IMR-90 (cell line): Measurements from ENCODE around the gene RERE. TPM values are rescaled to one million over a fixed set of nuclear protein-coding genes. Genes with fewer than 3 reads are reported as not detected.

Experiments
- ATAC-seq: fragments of 200-7000 bp; cut with Tn5 transposase; 2 replicates; pipeline ENCODE4 v1.9.1; 2020; ENCODE audit warnings: low read depth, mild to moderate bottlenecking, moderate library complexity
- BruUV-seq: library from RNA; stranded (reverse); fragments of 400-500 nt; replicated peaks from 2 replicates; lab custom pipeline; 2021; lab: Mats Ljungman, UMichigan
- CTCF ChIA-PET: fragments of 300-600 bp; formaldehyde crosslinking; extraction: SDS; loops from one replicate; lab custom pipeline; 2021; ENCODE audit warnings: antibody characterized with exemption; lab: Yijun Ruan, JAX
- POLR2A ChIA-PET: fragments of 300-600 bp; sonication (Branson Sonifier 250); formaldehyde crosslinking; loops from one replicate; lab custom pipeline; 2022; ENCODE audit warnings: antibody characterized with exemption; ENCODE audit not compliant: unreplicated experiment; lab: Charles Lee
- DNase-seq: peaks from one replicate; pipeline ENCODE4 v3.0.0; 2013
- H2AFZ ChIP-seq: replicated peaks from 2 replicates; pipeline ENCODE3; 2013; ENCODE audit warnings: low read length, mild to moderate bottlenecking; ENCODE audit not compliant: poor library complexity
- H2AK5ac ChIP-seq: 2 replicates; pipeline ENCODE4 v1.6.1; 2013; ENCODE audit warnings: low read depth, low read length, inconsistent platforms
- H2AK9ac ChIP-seq: replicated peaks from 2 replicates; pipeline ENCODE3; 2013; ENCODE audit warnings: mild to moderate bottlenecking, low read depth, low read length, moderate library complexity; ENCODE audit not compliant: poor library complexity
- H2BK120ac ChIP-seq: 2 replicates; pipeline ENCODE4 v1.6.1; 2013; ENCODE audit warnings: low read depth, low read length, inconsistent platforms
- H2BK15ac ChIP-seq: 3 replicates; pipeline ENCODE4 v1.6.1; 2013; ENCODE audit warnings: low read depth, low read length, inconsistent platforms
- H2BK20ac ChIP-seq: 2 replicates; pipeline ENCODE4 v1.6.1; 2013; ENCODE audit warnings: low read depth, mild to moderate bottlenecking, inconsistent platforms, low read length, moderate library complexity
- H2BK5ac ChIP-seq: 2 replicates; pipeline ENCODE4 v1.6.1; 2013; ENCODE audit warnings: mild to moderate bottlenecking, low read depth, low read length, inconsistent platforms; ENCODE audit not compliant: poor library complexity, severe bottlenecking
- H3K14ac ChIP-seq: replicated peaks from 2 replicates; pipeline ENCODE4 v1.6.1; 2013; ENCODE audit warnings: low read depth, low read length, inconsistent platforms
- H3K18ac ChIP-seq: 2 replicates; pipeline ENCODE4 v1.6.1; 2013; ENCODE audit warnings: low read depth, low read length, control low read depth
- H3K23ac ChIP-seq: 2 replicates; pipeline ENCODE4 v1.6.1; 2013; ENCODE audit warnings: low read depth, low read length, inconsistent platforms
- H3K27ac ChIP-seq: 2 replicates; pipeline ENCODE4 v1.5.1; 2013; ENCODE audit warnings: mild to moderate bottlenecking, control low read depth, low read length; ENCODE audit not compliant: insufficient read depth
- H3K27me3 ChIP-seq: 2 replicates; pipeline ENCODE4 v1.6.1; 2013; ENCODE audit warnings: low read length; ENCODE audit not compliant: control insufficient read depth, insufficient read depth
- H3K36me3 ChIP-seq: 2 replicates; pipeline ENCODE4 v1.6.1; 2013; ENCODE audit warnings: low read length, mixed read lengths; ENCODE audit not compliant: control insufficient read depth, insufficient read depth
- H3K4ac ChIP-seq: 2 replicates; pipeline ENCODE4 v1.6.1; 2013; ENCODE audit warnings: low read depth, low read length, inconsistent platforms
- H3K4me1 ChIP-seq: 2 replicates; pipeline ENCODE4 v1.6.1; 2013; ENCODE audit warnings: low read length, mixed read lengths; ENCODE audit not compliant: control insufficient read depth, insufficient read depth
- H3K4me2 ChIP-seq: 2 replicates; pipeline ENCODE4 v1.6.1; 2013; ENCODE audit warnings: low read depth, mild to moderate bottlenecking, control low read depth, low read length, moderate library complexity
- H3K4me3 ChIP-seq: 2 replicates; pipeline ENCODE4 v1.5.1; 2013; ENCODE audit warnings: low read depth, mild to moderate bottlenecking, control low read depth, low read length, moderate library complexity; ENCODE audit not compliant: insufficient read depth
- H3K56ac ChIP-seq: 2 replicates; pipeline ENCODE4 v1.6.1; 2013; ENCODE audit warnings: low read length, inconsistent platforms; ENCODE audit not compliant: insufficient read depth; ENCODE audit errors: extremely low read depth
- H3K79me1 ChIP-seq, 2 experiments: 2 replicates each; pipeline ENCODE4 v1.6.1; 2013; ENCODE audit warnings: low read length in 2 of 2, inconsistent platforms in 1 of 2, low read depth in 1 of 2
- H3K9ac ChIP-seq: 2 replicates; pipeline ENCODE4 v1.6.1; 2013; ENCODE audit warnings: low read depth, low read length, control low read depth
- H3K9me1 ChIP-seq: 2 replicates; pipeline ENCODE4 v1.6.1; 2013; ENCODE audit warnings: low read length, inconsistent platforms; ENCODE audit not compliant: insufficient read depth
- H3K9me3 ChIP-seq: 2 replicates; pipeline ENCODE4 v1.6.1; 2013; ENCODE audit warnings: low read length; ENCODE audit not compliant: control insufficient read depth, insufficient read depth
- H4K20me1 ChIP-seq: 2 replicates; pipeline ENCODE4 v1.6.1; 2013; ENCODE audit warnings: low read length, inconsistent platforms; ENCODE audit not compliant: insufficient read depth
- H4K5ac ChIP-seq: 2 replicates; pipeline ENCODE4 v1.6.1; 2013; ENCODE audit warnings: mild to moderate bottlenecking, low read depth, low read length, control low read depth
- H4K8ac ChIP-seq, 2 experiments: 2 replicates each; pipeline ENCODE4 v1.6.1; 2013; ENCODE audit warnings: low read depth in 2 of 2, low read length in 2 of 2, control low read depth in 1 of 2, inconsistent platforms in 1 of 2
- H4K91ac ChIP-seq: 2 replicates; pipeline ENCODE4 v1.6.1; 2013; ENCODE audit warnings: low read depth, low read length, inconsistent platforms; ENCODE audit not compliant: insufficient read depth
- BHLHE40 ChIP-seq: fragments of 150-350 bp; IDR thresholded peaks from 2 replicates; pipeline ENCODE4 v1.6.1; 2016; ENCODE audit warnings: mild to moderate bottlenecking, low read depth, low read length
- CEBPB ChIP-seq: IDR thresholded peaks from 2 replicates; pipeline ENCODE4 v1.6.1; 2012; ENCODE audit warnings: low read depth, low read length, improper control_type of control experiment
- FOS ChIP-seq: fragments of 150-350 bp; IDR thresholded peaks from 2 replicates; pipeline ENCODE4 v1.6.1; 2016; ENCODE audit warnings: low read depth, low read length
- MAFK ChIP-seq: IDR thresholded peaks from 2 replicates; pipeline ENCODE4 v1.6.1; 2012; ENCODE audit warnings: low read depth, low read length, improper control_type of control experiment
- MAZ ChIP-seq: IDR thresholded peaks from 2 replicates; pipeline ENCODE4 v1.6.1; 2012; ENCODE audit warnings: low read depth, mild to moderate bottlenecking, low read length, improper control_type of control experiment, moderate library complexity, borderline replicate concordance
- NFE2L2 ChIP-seq: fragments of 150-350 bp; IDR thresholded peaks from 2 replicates; pipeline ENCODE4 v1.6.1; 2016; ENCODE audit warnings: low read depth, mild to moderate bottlenecking, low read length
- POLR2A ChIP-seq: IDR thresholded peaks from 2 replicates; pipeline ENCODE4 v1.6.1; 2012; ENCODE audit warnings: mild to moderate bottlenecking, low read depth, low read length
- WGBS, 2 experiments: methylation state at CpG; one replicate each; pipeline versions ENCODE4 v1.1.5 to v1.1.7; 2013; ENCODE audit warnings: missing lambda C conversion rate in 2 of 2; ENCODE audit not compliant: insufficient read length in 1 of 2; ENCODE audit errors: extremely low coverage in 2 of 2; 5-methylcytosine and 5-hydroxymethylcytosine counted together
- dilution Hi-C: fragments of 300-500 bp; cut with HindIII; formaldehyde crosslinking; loops from one replicate; pipeline ENCODE4 v1.14.3; 2018; ENCODE audit warnings: low sequenced_read_pairs; ENCODE audit not compliant: unreplicated experiment
- in situ Hi-C: fragments of 300-500 bp; cut with MboI; formaldehyde crosslinking; loops from 3 replicates; pipeline ENCODE4 v1.14.3; 2019; ENCODE audit warnings: low sequenced_read_pairs, inconsistent platforms, mixed read lengths
- intact Hi-C: fragments of 100-400 bp; cut with micrococcal nuclease; formaldehyde crosslinking; loops from 2 replicates; pipeline ENCODE4 v1.10.0; 2022
- polyA plus RNA-seq, 3 experiments: library from polyadenylated mRNA; depleted of rRNA; stranded (reverse); fragments of >200 nt; gene quantifications; 2 replicates each; pipeline ENCODE4 v1.2.3, GENCODE V29; 2012; ENCODE audit warnings: low replicate concordance in 1 of 3
- total RNA-seq: library from RNA; depleted of rRNA; stranded (reverse); fragments of >200 nt; gene quantifications from 2 replicates; pipeline ENCODE4 v1.2.3, GENCODE V29; 2012
- TF ChIP-seq, protein P1 (sequence below): fragments of 150-350 bp; IDR thresholded peaks from 2 replicates; pipeline ENCODE4 v1.6.1; 2017; ENCODE audit warnings: mild to moderate bottlenecking, antibody characterized with exemption, low read length, low read depth

Gene RERE
- total and polyA plus RNA-seq, 2 of the 4 experiments (the other 2 are of a cell fraction) = 11.5 to 25.1 TPM

GRCh38 chr1:8822373-8823294 is 5.2 kb upstream of the RERE start:
- in situ Hi-C loops (no loop called here), intact Hi-C loops (no loop called here), dilution Hi-C loops (no loop called here)
- H3K9me1 ChIP-seq = no peaks in the 10 kb centered on the region
- no peaks in the 10 kb centered on the region for H3K79me1 ChIP-seq
- H3K9ac ChIP-seq = no peak overlapping the region
- no peak overlapping the region for H2BK15ac ChIP-seq
- POLR2A ChIA-PET = no interaction called here
- no peak overlapping the region for H3K23ac ChIP-seq
- no peaks in the 10 kb centered on the region for H3K9me3 ChIP-seq
- H4K8ac ChIP-seq = 0 out of 4 replicates have a peak overlapping the region, but pooled peaks of 1 of the 2 experiments have one; percentile 0
- no peaks in the 10 kb centered on the region for H4K20me1 ChIP-seq
- H2AK5ac ChIP-seq = no peak overlapping the region; the same call in 1 of the 2 replicates
- H3K4me1 ChIP-seq = peaks cover 8% of the 10 kb centered on the region
- no peak overlapping the region for H2BK20ac ChIP-seq
- H3K14ac ChIP-seq = no peak overlapping the region
- DNase-seq = peak; percentile 89
- no peak overlapping the region for H2AK9ac ChIP-seq
- H4K91ac ChIP-seq = no peak overlapping the region
- H2BK5ac ChIP-seq = no peak overlapping the region
- no peak overlapping the region for H2AFZ ChIP-seq
- no peak overlapping the region for H4K5ac ChIP-seq
- no peak overlapping the region for H3K4me3 ChIP-seq
- peak; percentile 71 for ATAC-seq
- H3K56ac ChIP-seq = no peak overlapping the region
- no peaks in the 10 kb centered on the region for H3K36me3 ChIP-seq
- CTCF ChIA-PET = no interaction called here
- H3K27me3 ChIP-seq = no peaks in the 10 kb centered on the region
- no peak overlapping the region; the same call in 1 of the 2 replicates for H3K27ac ChIP-seq
- BruUV-seq = no TSS peak
- H3K4me2 ChIP-seq = peak overlapping the region; percentile 21
- TF ChIP-seq CEBPB = peak; percentile 37; the same call in 1 of the 2 replicates
- peak; percentile 24; the same call in 1 of the 2 replicates for TF ChIP-seq MAFK
- TF ChIP-seq POLR2A = no peak
- no peak for TF ChIP-seq NFE2L2
- no peak for TF ChIP-seq MAZ
- no peak for TF ChIP-seq FOS
- 0 out of 2 replicates have a peak, but pooled peaks have one; percentile 2 for TF ChIP-seq BHLHE40
- TF ChIP-seq, protein P1, sequence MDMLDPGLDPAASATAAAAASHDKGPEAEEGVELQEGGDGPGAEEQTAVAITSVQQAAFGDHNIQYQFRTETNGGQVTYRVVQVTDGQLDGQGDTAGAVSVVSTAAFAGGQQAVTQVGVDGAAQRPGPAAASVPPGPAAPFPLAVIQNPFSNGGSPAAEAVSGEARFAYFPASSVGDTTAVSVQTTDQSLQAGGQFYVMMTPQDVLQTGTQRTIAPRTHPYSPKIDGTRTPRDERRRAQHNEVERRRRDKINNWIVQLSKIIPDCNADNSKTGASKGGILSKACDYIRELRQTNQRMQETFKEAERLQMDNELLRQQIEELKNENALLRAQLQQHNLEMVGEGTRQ = no peak
- no peak overlapping the region for H3K18ac ChIP-seq
- 0 out of 2 replicates have a peak overlapping the region, but pooled peaks have one; percentile 8 for H3K4ac ChIP-seq
- H2BK120ac ChIP-seq = 0 out of 2 replicates have a peak overlapping the region, but pooled peaks have one; percentile 1
- whole genome bisulfite sequencing, 2 experiments = 100% methylated on average over 2 of the region's 10 CpGs; no CpG with 5 or more reads in 1 of the 2 experiments
